ENCODE measurements around the gene C10orf90.

The C10orf90 gene

DNA sequence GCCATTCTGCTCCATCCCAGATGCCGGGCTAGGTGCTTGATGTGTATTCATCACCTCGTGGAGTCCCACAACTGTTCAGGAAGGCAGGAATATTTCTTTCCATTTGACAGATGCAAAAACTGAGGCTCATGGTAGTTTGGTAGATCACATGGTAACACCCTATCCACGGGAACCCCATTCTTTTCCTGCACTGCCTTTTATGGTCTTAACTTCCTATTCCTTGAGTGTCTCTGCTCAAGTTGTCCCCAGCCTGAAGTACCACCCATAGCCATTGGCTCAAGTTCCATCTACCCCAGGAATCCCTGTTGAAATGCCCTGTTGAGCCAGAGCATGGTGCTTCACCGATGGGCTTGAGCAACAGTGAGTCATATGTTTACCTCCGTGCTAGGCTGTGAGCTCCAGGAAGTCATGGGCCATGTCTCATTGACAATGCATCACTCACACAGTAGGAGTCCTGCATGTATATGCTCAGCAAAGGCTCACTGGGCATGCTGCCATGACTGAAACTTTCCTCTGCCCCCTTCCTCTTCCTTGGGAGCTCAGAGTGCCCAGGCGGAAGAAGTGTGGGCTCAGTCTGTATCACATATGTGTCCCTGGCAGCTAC, 210.5 kb downstream of the C10orf90 start:
- peak in 1 of 4 experiments; percentile 34 for DNase-seq

- no peak for DNase-seq
Measured at GRCh38 chr10:126459032-126459831, 211.3 kb downstream of the C10orf90 start.

GRCh38 chr10:126458466-126458865, 212.0 kb downstream of the C10orf90 start:
- DNase-seq, result no peak

DNA sequence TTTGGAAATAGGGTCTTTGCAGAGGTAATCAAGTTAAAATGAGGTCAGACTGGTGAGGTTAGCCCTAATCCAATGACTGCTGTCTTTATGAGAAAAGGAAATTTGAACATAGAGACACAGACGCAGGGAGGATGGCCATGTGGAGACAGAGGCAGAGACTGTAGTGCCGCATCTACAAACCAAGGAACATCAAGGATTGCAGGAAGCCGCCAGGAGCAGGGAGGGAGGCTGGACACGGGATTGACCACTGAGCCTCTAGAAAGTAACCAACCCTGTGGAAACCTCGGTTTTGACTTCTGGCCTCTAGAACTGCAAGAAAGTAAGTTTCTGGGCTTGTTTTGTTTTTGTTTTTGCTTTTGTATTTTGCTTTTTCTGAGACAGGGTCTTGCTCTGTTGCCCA, 213.9 kb downstream of the C10orf90 start:
- no peak for DNase-seq

DNA sequence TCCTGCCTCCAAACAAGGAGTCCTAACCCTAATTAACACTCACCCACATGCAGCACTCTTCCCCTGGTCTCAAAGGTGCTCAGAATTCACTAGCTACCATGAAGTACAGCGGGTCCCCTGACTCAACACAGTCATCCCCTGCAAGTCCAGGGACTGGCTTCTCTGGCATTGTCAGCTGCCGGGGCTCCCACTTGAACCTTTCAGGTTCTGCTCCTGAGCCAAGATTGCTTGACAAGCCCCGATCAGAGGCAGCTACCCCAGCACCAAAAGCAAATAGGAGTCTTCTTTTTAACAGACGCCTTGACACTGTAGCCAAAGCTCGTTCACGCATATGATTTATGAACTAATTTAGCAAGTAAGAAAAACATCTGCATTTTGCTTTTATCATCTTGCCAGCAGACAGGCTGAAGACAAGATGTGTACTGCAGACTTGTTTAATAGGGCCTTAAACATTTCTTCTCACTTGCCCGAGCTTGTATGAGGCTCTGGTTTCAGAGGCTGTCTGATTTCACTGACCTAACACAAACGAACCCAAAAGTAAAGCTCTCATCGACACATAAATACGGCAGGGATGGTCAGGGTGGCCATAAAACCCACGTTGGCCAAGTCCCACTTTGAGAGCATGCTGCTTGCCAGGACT, 214.6 kb downstream of the C10orf90 start:
- no peak for DNase-seq

DNA sequence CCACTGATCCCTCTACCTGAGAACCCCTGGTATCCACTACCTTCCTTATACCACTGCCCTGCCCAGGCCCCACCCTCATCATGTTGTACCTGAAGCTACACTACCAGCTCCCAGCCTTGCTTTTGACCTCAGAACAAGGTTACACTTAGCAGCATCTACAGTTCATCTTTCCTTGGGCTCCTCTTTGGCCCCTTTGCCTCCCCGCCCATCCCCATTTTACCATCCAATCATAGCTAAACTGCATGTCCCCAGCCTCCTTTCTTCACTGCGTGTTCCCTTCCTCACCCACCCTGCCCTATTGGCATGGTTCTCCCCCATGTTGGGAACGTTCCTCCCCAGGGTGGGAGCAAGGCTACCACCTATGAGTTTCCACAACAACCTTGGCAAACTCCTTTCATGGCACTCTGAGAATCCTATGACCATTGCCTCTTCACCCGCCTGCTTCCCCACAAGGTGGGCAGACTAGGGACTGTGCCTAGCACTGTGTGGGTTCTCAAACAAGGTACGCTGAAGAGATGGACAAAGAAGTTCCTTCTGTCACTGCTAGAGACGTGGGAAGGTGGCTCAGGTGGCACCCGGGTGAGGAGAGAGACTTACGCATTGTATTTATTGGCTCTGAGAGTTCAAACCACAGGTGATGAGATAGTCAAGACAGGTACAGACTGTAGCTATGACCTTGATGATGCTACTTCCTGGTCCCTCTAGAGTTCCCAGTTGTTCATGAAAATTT, 215.3 kb downstream of the C10orf90 start:
- DNase-seq, result no peak

GRCh38 chr10:126454045-126454751, 216.3 kb downstream of the C10orf90 start:
- no peak for DNase-seq

DNA sequence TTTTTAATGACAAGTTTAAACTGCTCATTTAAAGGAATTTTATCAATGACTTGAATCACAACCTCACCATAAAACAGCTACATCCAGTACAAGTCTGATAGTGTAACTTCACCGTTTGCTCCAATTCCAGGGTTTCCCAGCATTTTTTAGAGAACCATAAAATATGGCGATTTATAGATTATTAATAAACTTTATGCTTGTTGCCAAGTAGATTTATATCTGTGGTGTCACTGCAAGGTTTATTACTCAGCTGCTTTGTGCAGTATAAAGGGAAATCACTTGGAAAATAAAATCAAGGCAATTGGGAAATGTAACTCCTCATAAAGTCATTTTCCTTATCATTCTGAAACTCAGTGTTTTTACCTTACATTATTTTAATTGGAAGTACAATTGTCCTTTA, 218.2 kb downstream of the C10orf90 start:
- no peak for DNase-seq

- DNase-seq, result no peak
Measured at GRCh38 chr10:126448091-126448490, 222.4 kb downstream of the C10orf90 start.

GRCh38 chr10:126439942-126440341, 230.6 kb downstream of the C10orf90 start:
- no peak for DNase-seq

- no peak for DNase-seq
Measured at GRCh38 chr10:126438407-126438783, 232.1 kb downstream of the C10orf90 start.

GRCh38 chr10:126437635-126438406, 232.7 kb downstream of the C10orf90 start:
- DNase-seq, result no peak

DNA sequence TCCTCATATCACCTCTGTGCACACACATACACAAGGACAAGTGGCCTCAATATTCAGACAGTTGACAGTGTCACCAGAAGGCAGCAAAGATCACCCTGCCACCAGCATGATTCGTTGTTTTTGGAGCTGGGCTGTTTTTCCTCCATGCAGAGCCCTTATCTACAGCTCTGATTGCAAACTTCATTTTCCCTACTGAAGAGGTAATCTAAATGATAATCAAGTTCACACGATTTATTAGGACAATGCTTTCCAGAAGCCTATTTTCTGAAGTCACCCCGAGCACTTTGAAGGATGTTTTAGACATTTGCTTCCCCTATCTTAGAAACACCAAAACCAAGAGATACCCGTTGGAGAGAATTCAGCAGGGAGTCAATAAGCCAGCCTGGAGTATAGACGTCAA, 236.3 kb downstream of the C10orf90 start:
- no peak for DNase-seq

DNA sequence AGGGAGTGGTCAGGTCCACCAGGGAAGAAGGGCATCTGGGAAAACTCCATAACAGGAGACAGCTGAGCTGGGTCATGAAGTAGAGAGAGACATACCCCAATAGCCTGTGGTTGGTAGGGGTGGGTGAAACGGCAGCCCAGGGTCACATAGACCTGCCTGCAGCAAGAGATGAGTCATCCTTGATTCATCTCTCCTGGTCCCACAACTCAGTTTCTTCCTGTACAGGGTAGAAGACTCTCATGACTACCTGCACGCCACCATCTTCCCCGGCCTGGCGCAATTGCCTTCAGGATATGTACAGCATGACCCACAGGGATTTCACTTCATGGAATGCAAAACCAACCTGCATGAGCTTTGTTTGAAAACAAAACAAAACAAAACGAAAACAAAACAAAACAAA, 237.1 kb downstream of the C10orf90 start:
- DNase-seq, result no peak

- DNase-seq, result no peak
Measured at GRCh38 chr10:126432507-126432906, 238.0 kb downstream of the C10orf90 start.

- DNase-seq, result no peak
Measured at GRCh38 chr10:126431816-126432215, 238.7 kb downstream of the C10orf90 start.

GRCh38 chr10:126430512-126430911, 240.0 kb downstream of the C10orf90 start:
- DNase-seq, result no peak

- DNase-seq, result no peak
Measured at GRCh38 chr10:126429275-126429674, 241.2 kb downstream of the C10orf90 start.

GRCh38 chr10:126425489-126426065, 244.9 kb downstream of the C10orf90 start:
- no peak for DNase-seq

GRCh38 chr10:126425032-126425431, 245.5 kb downstream of the C10orf90 start:
- DNase-seq, result no peak

- DNase-seq, result no peak
Measured at GRCh38 chr10:126423732-126424491, 246.6 kb downstream of the C10orf90 start.
